ENCODE data around the gene CROCC2.

CROCC2 gene

DNA sequence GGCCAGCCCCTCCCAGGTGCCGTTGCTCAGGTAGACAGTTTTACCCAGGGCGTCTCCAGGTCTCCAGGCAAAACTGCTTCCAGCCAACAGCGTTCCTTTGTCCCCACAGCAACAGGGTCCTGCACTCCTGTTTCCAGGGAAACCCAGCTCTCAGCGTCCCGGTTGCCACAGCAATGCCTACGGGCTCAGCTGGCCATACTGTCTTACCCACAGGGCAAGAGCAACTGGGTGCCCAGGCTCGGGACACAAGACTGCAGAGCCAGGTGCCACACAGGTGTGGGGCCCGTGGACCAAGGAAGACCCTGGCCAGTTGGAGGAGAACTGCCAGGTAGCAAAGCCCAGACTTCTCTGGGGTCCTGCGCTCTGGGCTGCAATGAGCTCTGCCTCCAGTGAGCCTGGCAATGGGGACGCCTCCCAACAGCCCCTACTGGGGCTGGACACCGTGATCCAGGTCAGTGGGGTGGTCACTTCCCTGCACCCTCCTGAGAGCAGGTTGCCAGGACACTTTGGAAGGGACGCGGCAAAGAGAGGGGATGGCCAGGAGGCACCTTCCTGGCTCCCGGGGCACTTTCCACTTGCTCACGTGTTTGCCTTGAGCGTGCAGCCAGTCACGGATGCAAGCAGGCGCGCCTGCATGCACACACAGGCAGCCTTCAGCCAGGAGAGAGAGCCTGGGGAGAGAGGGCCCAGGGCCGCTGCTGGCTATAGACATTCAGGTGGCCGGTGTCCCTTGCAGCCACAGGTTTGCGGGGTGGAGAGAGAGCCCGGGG lies at the start of gene CROCC2:
CROCC2 (plus strand) TSS at position 196 of the 770 bp plus-strand sequence; CDS start at position 374, 178 bp downstream.
- no peak for DNase-seq (ENCODE audit: low read depth in 1 of 2, low spot score in 1 of 2)

DNA sequence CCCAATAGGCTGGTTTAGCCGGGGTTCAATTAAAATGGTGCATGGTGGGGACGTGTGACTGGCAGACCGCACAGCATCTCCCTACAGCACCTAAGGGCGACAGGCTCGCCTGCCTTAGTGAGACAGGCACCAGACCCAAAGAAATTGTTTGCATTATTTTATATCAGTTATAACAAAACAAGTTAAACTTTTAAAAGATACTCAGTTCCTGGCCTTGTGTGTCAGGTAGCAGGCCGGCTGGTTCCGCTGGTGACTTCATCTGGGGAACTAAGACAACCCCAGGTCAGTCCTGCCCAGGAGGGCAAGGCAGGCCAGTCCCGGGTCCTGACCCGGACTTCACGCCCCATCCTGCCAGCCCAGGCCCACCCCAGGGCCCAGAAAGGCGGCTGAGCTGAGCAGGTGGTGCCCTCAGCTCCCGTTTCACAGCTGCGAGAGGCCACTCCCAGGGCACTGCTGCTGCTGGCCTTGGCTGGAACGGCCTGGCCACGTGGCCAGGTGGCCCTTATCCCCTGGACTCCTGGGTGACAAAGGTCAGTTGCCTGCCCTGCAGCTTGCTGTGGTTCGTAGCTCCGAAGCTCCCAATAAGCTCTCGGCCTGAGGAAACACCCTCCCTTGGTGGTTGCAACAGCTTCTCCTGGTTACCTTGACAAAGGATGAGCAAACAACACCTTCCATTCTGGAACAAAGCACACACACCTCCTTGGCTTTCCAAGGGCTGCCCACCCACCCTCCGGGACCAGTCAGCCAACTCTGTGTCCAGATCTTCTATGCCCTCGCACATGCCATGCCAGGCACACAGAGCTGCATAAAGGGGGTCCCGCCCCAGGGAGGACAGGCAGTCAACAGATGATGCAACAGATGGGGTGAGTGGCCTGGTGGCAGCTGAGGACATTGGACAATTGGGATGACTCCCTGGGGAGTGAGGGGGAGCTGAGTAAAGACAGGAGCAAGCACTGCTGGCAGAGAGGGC lies 48.8 kb upstream of the CROCC2 start:
- no peak for DNase-seq (ENCODE audit: low read depth in 1 of 2, low spot score in 1 of 2)

DNA sequence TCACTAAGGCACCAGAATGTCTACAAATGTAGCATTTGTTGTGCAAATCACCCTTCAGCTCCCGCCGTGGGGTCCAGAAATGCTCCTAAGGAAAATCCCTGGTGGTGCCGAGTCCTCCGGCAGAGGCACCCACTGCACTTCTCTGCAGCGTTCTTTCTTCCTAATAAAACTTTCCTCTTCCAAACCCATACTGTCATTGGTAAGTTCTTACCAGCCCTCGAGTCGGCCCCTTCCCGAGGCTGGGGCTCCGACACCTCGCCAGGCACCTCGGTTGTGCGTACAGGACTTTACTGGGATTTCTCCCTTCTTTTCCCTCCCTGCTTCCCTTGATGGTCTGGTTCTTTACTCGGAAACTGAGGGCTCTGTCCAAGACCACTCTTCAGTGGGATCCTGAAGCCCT lies 47.8 kb upstream of the CROCC2 start:
- DNase-seq (ENCODE audit: low read depth in 1 of 2, low spot score in 1 of 2): no peak

DNA sequence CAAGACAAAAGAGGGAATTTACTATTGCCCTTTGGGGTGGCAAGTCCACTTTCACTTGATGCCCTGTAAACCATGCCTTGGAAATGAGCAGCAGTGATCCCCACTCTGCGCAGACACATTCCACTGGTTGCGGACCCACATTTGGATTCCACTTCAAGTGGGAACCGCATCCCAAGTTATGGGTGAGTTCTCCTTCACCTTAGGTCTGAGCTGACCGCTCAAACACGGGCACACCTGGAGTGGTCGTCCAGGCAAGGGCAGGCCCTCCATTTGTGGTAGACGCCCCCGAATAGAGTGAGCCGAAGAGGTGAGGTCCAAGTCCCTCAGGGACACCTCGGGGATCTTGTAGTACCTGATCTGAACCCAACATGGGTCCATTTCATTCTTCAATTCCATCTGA lies 47.3 kb upstream of the CROCC2 start:
- DNase-seq (ENCODE audit: low read depth in 1 of 2, low spot score in 1 of 2): no peak

DNA sequence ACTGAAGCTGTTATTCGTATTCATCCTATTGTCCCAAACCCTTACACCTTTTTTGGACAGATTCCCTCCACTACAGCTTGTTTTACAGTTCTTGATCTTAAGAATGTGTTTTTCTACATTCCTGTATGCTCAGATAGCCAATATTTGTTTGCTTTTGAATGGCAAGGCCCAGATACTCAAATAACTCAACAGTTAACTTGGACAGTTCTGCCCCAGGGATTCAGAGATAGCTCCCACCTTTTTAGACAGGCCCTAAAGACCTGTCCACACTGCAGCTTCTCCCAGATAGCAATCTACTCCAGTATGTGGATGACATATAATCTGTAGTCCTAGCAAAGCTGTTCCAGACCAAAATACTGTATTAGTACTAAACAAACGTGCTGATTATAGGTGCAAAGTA lies 44.6 kb upstream of the CROCC2 start:
- no peak for DNase-seq (ENCODE audit: low read depth in 1 of 2, low spot score in 1 of 2)

DNA sequence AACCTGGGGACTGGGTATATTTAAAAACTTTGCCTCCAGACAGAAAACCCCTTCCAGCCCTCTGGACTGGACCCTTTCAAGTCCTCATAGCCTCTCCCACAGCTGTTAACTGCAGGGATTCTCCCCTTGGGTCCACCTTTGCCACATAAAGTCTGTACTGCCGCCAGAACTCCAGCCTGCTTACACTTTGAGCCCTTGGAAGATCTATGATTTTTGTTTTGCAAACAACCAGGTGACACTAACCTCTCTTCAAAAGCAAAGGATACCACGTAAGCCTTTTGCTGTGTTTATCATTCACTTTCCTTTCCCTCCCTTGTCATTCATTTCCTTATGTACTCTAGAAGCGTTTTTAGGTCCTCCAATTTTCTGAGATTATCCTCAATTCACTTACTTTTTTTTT lies 41.7 kb upstream of the CROCC2 start:
- DNase-seq (ENCODE audit: low read depth in 1 of 2, low spot score in 1 of 2): no peak

DNA sequence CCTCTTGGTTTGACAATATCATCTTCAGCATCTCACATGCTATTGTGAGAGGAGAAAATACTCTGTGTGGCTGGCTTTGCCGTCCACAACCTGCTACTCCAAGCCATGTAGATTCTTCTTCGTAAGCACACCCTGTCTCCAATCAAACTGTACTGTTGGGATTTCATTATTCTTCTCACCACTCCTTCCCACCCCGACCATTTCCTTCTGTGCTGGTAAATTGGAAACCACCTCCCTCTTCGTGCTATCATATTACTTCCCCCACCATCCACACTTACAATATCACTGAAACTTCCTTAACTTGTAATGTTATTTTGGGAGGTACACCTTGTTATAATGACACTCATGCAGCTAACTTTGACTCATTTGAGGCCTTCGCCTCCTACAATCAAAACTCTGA lies 40.7 kb upstream of the CROCC2 start:
- no peak for DNase-seq (ENCODE audit: low read depth in 1 of 2, low spot score in 1 of 2)

DNA sequence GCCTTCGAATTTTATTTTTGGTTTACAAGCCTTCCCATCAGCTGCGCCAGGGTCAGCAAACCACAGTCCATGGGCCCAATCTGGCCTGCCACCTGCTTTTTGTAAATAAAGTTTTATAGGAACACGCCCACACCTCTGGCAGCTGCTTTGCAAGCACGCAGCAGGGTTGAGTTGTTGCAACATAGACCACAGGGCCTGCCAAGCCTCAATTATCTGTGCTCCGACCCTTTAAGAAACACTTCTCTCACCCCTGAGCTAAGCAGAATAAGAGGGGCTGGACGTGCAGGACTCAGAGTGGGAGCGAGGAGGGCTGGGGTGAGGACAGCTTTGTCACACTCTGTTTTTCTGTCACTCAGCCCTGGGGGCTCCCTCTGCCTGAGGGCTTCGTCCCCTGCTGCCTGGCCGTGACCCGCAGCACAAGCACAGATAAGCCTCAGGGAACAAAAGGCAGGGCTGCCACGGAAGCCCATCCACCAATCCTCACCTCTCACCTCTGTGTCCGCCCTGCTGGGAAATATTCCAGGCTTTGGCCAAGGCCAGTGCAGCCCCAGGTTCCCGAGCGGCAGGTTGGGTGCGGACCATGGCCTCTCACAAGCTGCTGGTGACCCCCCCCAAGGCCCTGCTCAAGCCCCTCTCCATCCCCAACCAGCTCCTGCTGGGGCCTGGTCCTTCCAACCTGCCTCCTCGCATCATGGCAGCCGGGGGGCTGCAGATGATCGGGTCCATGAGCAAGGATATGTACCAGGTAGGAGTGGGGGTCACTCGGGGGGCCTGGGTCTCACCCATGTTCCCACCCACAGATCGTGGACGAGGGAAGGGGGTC lies 37.6 kb upstream of the CROCC2 start, which contains the start of gene AGXT:
AGXT (plus strand) TSS at position 539 of the 823 bp plus-strand sequence; CDS start at position 581, 42 bp downstream.
- DNase-seq (ENCODE audit: low read depth in 1 of 2, low spot score in 1 of 2): no peak

DNA sequence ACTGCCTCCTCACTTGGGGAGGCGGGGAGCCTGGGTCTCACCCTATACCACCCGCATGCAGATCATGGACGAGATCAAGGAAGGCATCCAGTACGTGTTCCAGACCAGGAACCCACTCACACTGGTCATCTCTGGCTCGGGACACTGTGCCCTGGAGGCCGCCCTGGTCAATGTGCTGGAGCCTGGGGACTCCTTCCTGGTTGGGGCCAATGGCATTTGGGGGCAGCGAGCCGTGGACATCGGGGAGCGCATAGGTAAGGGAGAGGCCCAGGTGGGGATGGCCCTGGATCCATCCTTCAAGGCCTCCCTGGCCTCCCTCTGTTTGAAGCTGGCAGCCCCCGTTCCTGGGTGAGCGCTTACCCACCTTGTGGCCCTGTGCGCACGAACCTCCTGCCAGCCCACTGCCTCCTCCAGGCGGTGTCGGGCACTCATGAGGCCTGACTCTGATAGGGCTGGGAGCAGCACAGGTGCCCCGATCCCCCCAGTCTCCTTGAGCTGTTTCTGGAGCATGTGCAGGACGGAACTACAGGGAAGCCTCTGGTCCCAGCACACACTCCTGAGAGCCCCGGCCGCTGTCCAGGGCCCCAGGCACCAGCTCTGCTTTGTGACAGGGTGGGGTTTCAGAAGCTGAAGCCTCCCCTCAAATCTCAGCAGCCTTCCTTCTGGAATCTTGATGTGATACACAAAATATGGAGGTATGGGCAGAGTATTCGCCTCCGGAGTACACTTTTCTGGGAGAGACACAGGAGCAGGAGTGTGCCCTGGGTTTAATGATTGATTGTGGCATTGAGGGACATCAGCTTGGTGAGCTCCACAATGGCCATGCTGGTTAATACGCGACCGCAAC lies 36.8 kb upstream of the CROCC2 start:
- DNase-seq (ENCODE audit: low read depth in 1 of 2, low spot score in 1 of 2): no peak

DNA sequence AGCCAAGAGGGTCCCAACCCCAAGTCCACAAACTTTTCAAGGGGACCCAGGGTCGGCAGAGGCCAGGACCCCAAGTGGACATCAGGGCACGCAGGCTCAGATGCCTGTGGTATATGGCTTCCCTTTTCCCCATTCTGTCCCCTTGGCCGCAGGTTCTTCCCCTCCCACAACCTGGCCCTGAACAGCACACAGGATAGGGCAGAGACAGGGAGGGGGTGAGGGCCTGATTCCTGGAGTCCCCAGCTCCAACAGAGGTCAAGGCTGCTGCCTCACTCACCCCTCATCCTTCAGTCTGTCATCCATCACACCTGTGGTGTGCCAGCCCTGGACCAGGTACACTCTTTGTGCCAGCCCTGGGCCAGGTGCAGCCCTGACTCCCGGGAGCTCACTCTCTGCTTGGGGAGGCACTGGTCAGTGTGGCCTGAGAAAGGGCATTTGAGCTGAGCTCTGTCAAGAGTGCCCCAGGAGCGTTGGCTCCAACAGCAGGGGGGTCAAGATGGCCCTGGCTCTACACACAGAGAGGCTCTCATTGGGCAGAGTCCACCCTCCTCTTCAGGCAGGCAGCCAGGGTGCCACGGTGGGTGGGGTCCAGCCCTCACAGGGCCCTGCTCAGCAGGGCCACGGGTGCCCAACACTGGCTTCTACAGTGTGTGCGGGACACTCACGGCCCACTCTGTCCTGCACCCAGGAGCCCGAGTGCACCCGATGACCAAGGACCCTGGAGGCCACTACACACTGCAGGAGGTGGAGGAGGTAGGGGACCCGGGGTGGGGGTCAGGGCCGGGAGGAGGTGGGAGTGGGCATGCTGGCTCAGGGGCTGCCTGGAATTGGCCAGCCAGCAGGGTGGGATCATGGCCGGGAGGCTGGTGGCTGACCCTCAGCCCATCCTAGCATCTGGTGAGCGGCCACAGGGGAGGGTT lies 35.9 kb upstream of the CROCC2 start:
- no peak for DNase-seq (ENCODE audit: low read depth in 1 of 2, low spot score in 1 of 2)

DNA sequence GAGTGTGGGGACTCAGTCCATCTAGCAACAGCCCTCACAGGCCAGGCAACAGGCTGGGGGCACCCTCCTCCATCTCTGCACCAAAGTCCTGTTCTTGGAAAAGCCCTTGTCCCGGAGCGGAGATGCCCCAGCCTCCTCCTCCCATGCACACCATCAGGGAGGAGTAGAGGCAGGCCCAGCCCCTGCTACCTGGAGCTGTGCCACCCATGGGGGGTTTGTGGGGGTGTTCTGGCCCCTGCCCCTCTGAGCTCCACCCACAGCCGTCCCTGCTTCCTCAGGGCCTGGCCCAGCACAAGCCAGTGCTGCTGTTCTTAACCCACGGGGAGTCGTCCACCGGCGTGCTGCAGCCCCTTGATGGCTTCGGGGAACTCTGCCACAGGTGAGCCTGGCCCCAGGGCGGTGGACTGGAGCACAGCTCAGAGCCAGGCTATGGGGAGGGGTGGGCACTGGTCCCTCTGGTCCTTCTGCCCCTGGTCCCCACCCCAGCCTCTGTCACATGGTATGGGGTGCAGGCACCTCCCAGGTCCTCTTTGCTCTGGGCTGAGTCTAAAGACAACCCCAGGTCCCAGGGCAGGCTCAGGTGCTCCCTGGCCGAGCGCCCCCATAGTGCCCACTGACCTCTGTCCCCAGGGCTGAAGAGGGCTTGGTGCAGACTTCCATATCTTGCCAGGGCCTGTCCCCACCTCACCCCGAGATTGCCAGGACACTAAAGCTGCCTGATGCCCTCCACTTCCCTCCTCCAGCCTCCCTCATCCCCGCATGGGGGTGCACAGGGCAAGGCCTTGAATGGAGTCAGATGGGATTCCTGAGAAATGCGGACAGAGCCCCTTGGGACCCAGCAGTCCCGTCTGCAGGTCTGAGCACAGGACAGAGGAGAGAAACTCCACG lies 34.8 kb upstream of the CROCC2 start:
- DNase-seq (ENCODE audit: low read depth in 1 of 2, low spot score in 1 of 2): no peak

DNA sequence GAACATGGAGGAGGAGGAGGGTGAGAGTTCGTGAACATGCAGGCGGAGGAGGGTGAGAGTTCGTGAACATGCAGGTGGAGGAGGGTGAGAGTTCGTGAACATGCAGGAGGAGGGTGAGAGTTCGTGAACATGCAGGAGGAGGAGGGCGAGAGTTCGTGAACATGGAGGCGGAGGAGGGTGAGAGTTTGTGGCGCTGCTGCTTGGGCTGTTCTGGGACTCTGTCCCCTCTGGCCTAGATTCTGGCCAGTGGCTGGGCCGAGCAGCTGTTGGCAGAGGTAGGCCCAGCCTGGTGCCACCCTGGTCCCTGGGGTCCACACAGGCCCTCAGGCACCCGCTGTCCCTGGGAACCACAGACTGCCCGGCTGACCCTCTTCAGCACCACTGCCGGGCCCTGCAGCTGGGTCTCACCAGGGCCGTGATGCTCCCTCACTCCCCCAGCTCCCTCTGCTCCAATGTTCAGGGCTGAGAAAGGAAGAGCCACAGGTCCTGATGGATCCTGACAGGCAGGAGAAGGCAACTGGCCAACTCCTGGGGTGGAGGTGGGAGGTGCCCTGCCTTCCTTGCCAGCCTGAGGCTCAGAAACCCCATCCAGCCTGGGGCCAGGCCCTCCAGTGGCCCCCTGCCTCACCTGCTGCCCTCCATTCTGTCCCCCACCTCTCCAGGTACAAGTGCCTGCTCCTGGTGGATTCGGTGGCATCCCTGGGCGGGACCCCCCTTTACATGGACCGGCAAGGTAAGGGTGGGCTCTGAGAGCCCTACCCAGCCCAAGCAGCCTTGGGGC lies 33.6 kb upstream of the CROCC2 start:
- no peak for DNase-seq (ENCODE audit: low read depth in 1 of 2, low spot score in 1 of 2)

DNA sequence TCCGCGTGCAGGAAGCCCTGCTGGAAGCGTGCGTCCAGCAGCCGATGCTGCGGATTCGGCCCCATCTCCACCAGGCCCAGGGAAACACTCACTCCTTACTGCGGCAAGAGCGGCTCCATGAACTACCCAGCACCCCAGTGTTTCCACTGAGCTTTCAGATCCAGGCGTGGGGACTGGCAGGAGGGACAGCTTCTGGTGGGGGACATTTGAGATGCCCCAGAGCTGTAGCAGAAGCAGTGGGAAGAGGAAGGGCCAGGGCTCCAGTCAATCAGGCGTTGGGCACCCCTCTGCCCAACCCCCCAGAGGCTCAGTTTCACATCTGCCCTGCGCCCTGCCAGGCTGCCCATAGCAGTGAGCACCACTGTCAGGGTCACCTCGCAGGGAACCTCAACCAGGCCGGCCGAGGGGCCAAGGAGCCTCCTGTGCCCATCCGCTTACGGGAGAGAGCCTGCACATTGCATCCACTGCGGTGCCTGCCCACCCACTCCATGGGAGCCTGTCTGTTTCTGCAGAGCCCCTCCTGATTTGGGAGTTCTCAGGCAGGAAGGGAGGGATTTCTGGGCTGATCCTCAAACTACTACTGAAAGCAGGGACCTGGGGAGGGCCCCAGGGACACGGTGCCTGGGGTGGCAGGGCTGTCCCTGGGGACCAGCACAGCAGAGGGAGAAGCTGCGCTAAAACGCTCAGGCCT lies 32.9 kb upstream of the CROCC2 start:
- no peak for DNase-seq (ENCODE audit: low read depth in 1 of 2, low spot score in 1 of 2)

DNA sequence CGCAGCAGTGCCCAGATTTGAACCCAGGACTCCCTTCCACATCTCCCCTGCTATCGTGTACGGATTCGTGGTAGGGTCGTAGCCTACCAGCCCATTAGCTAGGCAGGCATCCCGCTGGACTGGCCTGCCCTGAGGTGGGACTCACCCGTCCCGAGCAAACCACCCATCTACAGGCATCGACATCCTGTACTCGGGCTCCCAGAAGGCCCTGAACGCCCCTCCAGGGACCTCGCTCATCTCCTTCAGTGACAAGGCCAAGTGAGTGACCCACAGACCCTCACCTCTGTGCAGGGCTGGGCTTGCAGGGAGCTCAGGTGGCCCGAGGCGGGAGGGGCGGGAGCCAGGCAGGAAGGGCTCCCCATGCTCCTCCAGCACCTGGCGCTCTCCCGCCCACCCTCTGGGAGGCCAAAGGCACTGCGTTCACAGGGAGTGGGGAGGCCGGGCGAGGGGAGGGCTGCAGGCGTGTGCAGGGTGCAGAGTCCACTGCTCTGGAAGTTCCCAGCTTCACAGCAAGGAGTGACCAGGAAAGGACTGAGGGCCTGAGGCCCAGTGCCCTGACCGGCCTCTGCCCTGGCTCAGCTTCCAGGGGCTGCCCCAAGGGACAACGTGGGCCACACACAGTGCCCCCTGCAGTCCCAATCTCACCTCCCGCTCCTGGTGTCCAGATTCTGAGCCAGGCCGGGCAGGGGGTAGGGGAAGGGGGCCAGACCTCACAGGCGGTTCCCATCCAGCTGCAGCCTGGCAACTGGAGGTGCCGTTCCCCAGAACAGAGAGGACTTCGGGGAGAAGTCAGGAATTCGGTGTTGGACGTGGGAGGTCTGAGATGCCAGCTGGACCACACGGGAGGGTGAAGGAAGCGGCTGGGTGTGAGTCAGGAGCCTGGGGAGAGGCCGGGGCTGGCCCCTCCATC lies 32.1 kb upstream of the CROCC2 start:
- DNase-seq (ENCODE audit: low read depth in 1 of 2, low spot score in 1 of 2): no peak

DNA sequence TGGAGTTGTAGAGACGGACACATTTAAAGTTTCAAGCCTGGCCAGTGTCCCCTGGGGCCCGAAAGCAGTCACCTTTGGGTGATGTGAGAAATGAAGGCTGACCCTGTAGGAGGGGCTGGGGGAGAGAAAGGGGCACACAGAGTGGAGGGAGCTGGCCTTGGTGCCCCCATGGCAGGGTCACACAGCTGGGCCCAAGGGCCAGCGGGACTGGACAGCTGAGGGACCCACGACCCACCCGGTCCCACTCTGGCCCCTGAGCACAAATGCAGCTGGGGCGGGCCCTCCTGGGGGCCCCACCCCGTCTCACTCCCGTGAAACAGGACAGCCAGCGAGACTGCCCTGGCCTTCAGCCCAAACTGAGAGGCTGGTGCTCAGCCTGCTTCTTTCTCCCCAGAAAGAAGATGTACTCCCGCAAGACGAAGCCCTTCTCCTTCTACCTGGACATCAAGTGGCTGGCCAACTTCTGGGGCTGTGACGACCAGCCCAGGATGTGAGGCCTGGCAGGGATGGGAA lies 31.4 kb upstream of the CROCC2 start:
- DNase-seq (ENCODE audit: low read depth in 1 of 2, low spot score in 1 of 2): no peak

Data from activated T-helper 1 cell treated with anti-CD3 and anti-CD28 coated beads, Interleukin-2, amount 50 U/mL, for 16 hours (primary cell).